Fibroblast of mammary gland (primary cell): ENCODE measurements around the gene IZUMO4.
A peak's percentile ranks its signal among the peaks of the same experiment; 100 is the strongest.

Experiments
- DNase-seq: peaks from one replicate; pipeline ENCODE4 v3.0.0-alpha.2; 2010; ENCODE audit warnings: low read depth
- H3K4me3 ChIP-seq: 2 replicates; pipeline ENCODE4 v1.5.1; 2011; ENCODE audit warnings: low read depth, mild to moderate bottlenecking, low read length, moderate library complexity; ENCODE audit not compliant: control insufficient read depth
- CTCF ChIP-seq: conservative IDR thresholded peaks from 2 replicates; pipeline ENCODE4 v1.5.1; 2011; ENCODE audit warnings: low read depth, low read length, inconsistent platforms; ENCODE audit not compliant: control insufficient read depth, insufficient read depth

Gene IZUMO4

DNA sequence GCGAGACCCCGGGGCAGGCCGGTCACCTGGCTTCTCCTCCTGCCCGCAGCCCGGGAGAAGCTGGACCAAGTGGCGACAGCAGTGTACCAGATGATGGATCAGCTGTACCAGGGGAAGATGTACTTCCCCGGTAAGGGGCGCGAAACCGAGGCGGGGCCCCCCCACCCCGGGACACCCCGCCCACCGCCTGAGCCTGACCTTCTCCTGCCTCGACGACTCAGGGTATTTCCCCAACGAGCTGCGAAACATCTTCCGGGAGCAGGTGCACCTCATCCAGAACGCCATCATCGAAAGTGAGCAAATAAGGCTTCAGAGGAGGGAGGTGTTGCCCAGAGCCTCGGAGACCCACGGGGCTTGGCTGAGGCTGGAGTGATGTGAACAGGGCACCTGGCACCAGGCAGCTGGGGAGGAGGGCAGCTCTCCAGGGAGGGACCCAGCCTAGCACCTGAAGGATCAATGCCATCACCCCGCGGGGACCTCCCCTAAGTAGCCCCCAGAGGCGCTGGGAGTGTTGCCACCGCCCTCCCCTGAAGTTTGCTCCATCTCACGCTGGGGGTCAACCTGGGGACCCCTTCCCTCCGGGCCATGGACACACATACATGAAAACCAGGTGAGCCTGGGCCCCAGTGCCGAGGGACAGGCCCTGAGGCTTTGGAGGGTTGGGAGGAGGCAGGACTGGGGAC, 629 bp downstream of the IZUMO4 start:
- DNase-seq, result no peak
- H3K4me3 ChIP-seq, result peak overlapping the region; percentile 44
- no peak for TF ChIP-seq CTCF

DNA sequence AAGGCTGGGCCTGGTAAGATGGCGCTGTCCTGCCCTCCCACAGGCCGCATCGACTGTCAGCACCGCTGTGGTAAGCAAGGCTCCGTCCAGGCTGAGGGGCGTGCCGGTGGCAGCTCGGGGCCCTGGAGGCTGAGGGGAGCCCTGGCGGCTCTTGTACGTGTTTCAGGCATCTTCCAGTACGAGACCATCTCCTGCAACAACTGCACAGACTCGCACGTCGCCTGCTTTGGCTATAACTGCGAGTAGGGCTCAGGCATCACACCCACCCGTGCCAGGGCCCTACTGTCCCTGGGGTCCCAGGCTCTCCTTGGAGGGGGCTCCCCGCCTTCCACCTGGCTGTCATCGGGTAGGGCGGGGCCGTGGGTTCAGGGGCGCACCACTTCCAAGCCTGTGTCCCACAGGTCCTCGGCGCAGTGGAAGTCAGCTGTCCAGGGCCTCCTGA, 1.2 kb downstream of the IZUMO4 start:
- DNase-seq, result no peak
- H3K4me3 ChIP-seq, result no peak overlapping the region
- no peak for TF ChIP-seq CTCF

DNA sequence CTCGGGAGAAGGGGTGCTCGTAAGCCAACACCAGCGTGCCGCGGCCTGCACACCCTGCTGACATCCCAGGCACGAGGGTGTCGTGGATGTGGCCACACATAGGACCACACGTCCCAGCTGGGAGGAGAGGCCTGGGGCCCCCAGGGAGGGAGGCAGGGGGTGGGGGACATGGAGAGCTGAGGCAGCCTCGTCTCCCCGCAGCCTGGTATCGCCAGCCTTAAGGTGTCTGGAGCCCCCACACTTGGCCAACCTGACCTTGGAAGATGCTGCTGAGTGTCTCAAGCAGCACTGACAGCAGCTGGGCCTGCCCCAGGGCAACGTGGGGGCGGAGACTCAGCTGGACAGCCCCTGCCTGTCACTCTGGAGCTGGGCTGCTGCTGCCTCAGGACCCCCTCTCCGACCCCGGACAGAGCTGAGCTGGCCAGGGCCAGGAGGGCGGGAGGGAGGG, 2.4 kb downstream of the IZUMO4 start:
- DNase-seq, result no peak
- TF ChIP-seq CTCF, result no peak
- no peak overlapping the region for H3K4me3 ChIP-seq

- no peak for TF ChIP-seq CTCF
- H3K4me3 ChIP-seq, result no peak overlapping the region
- no peak for DNase-seq
These were observed 3.4 kb downstream of the IZUMO4 start for GRCh38 chr19:2099937-2100718.

- no peak overlapping the region for H3K4me3 ChIP-seq
- DNase-seq, result no peak
- no peak for TF ChIP-seq CTCF
These were observed 4.0 kb downstream of the IZUMO4 start for GRCh38 chr19:2100719-2101061.

- TF ChIP-seq CTCF, result no peak
- no peak overlapping the region for H3K4me3 ChIP-seq
- DNase-seq, result no peak
These were observed 5.0 kb downstream of the IZUMO4 start for GRCh38 chr19:2101417-2102335.
